ENCODE measurements around the gene NID2.

Gene NID2

GRCh38 chr14:52039124-52039815, 29.6 kb downstream of the NID2 start:
- Histone ChIP-seq H3K4me1 (ENCODE audit: control insufficient read depth, insufficient read depth, low read length) (no peaks in the 10 kb centered on the region), H3K9me3 (ENCODE audit: control insufficient read depth, insufficient read depth, low read length) (no peaks in the 10 kb centered on the region), H3K4me3 (ENCODE audit: low read depth, low read length) (no peak overlapping the region), H3K27me3 (ENCODE audit: control insufficient read depth, insufficient read depth, low read length) (no peaks in the 10 kb centered on the region), H3K36me3 (ENCODE audit: control insufficient read depth, insufficient read depth, low read length) (no peaks in the 10 kb centered on the region), H3K9ac (ENCODE audit: low read depth, low read length) (no peak overlapping the region)

GRCh38 chr14:52033101-52033642, 35.7 kb downstream of the NID2 start:
- Histone ChIP-seq H3K9ac (ENCODE audit: low read depth, low read length) (no peak overlapping the region), H3K9me3 (ENCODE audit: control insufficient read depth, insufficient read depth, low read length) (no peaks in the 10 kb centered on the region), H3K36me3 (ENCODE audit: control insufficient read depth, insufficient read depth, low read length) (no peaks in the 10 kb centered on the region), H3K27me3 (ENCODE audit: control insufficient read depth, insufficient read depth, low read length) (no peaks in the 10 kb centered on the region), H3K4me1 (ENCODE audit: control insufficient read depth, insufficient read depth, low read length) (peaks cover 5% of the 10 kb centered on the region), H3K4me3 (ENCODE audit: low read depth, low read length) (no peak overlapping the region)

- Histone ChIP-seq H3K27me3 (ENCODE audit: control insufficient read depth, insufficient read depth, low read length) (no peaks in the 10 kb centered on the region), H3K9me3 (ENCODE audit: control insufficient read depth, insufficient read depth, low read length) (no peaks in the 10 kb centered on the region), H3K4me3 (ENCODE audit: low read depth, low read length) (no peak overlapping the region), H3K36me3 (ENCODE audit: control insufficient read depth, insufficient read depth, low read length) (no peaks in the 10 kb centered on the region), H3K9ac (ENCODE audit: low read depth, low read length) (no peak overlapping the region), H3K4me1 (ENCODE audit: control insufficient read depth, insufficient read depth, low read length) (peaks cover 5% of the 10 kb centered on the region)
Measured at GRCh38 chr14:52032204-52032801, 36.6 kb downstream of the NID2 start.

GRCh38 chr14:52031781-52032180, 37.1 kb downstream of the NID2 start:
- H3K9ac ChIP-seq (ENCODE audit: low read depth, low read length) = no peak overlapping the region
- peaks cover 5% of the 10 kb centered on the region for H3K4me1 ChIP-seq (ENCODE audit: control insufficient read depth, insufficient read depth, low read length)
- no peaks in the 10 kb centered on the region for H3K36me3 ChIP-seq (ENCODE audit: control insufficient read depth, insufficient read depth, low read length)
- H3K4me3 ChIP-seq (ENCODE audit: low read depth, low read length) = no peak overlapping the region
- no peaks in the 10 kb centered on the region for H3K9me3 ChIP-seq (ENCODE audit: control insufficient read depth, insufficient read depth, low read length)
- no peaks in the 10 kb centered on the region for H3K27me3 ChIP-seq (ENCODE audit: control insufficient read depth, insufficient read depth, low read length)

GRCh38 chr14:52029881-52030280, 39.0 kb downstream of the NID2 start:
- Histone ChIP-seq H3K4me3 (ENCODE audit: low read depth, low read length) (no peak overlapping the region), H3K4me1 (ENCODE audit: control insufficient read depth, insufficient read depth, low read length) (peaks cover 5% of the 10 kb centered on the region), H3K27me3 (ENCODE audit: control insufficient read depth, insufficient read depth, low read length) (no peaks in the 10 kb centered on the region), H3K36me3 (ENCODE audit: control insufficient read depth, insufficient read depth, low read length) (no peaks in the 10 kb centered on the region), H3K9ac (ENCODE audit: low read depth, low read length) (no peak overlapping the region), H3K9me3 (ENCODE audit: control insufficient read depth, insufficient read depth, low read length) (no peaks in the 10 kb centered on the region)

- H3K36me3 ChIP-seq (ENCODE audit: control insufficient read depth, insufficient read depth, low read length) = no peaks in the 10 kb centered on the region
- H3K27me3 ChIP-seq (ENCODE audit: control insufficient read depth, insufficient read depth, low read length) = no peaks in the 10 kb centered on the region
- H3K9me3 ChIP-seq (ENCODE audit: control insufficient read depth, insufficient read depth, low read length) = no peaks in the 10 kb centered on the region
- H3K4me3 ChIP-seq (ENCODE audit: low read depth, low read length) = no peak overlapping the region
- H3K9ac ChIP-seq (ENCODE audit: low read depth, low read length) = no peak overlapping the region
- H3K4me1 ChIP-seq (ENCODE audit: control insufficient read depth, insufficient read depth, low read length) = peaks cover 2% of the 10 kb centered on the region
Measured at GRCh38 chr14:52026901-52027300, 42.0 kb downstream of the NID2 start.

GRCh38 chr14:52026017-52026660, 42.7 kb downstream of the NID2 start:
- Histone ChIP-seq H3K36me3 (ENCODE audit: control insufficient read depth, insufficient read depth, low read length) (no peaks in the 10 kb centered on the region), H3K9me3 (ENCODE audit: control insufficient read depth, insufficient read depth, low read length) (no peaks in the 10 kb centered on the region), H3K4me3 (ENCODE audit: low read depth, low read length) (no peak overlapping the region), H3K9ac (ENCODE audit: low read depth, low read length) (no peak overlapping the region), H3K4me1 (ENCODE audit: control insufficient read depth, insufficient read depth, low read length) (peaks cover 8% of the 10 kb centered on the region), H3K27me3 (ENCODE audit: control insufficient read depth, insufficient read depth, low read length) (no peaks in the 10 kb centered on the region)

- no peak overlapping the region for H3K9ac ChIP-seq (ENCODE audit: low read depth, low read length)
Measured at GRCh38 chr14:52025310-52025709, 43.5 kb downstream of the NID2 start.

GRCh38 chr14:52023518-52023917, 45.3 kb downstream of the NID2 start:
- Histone ChIP-seq H3K9me3 (ENCODE audit: control insufficient read depth, insufficient read depth, low read length) (no peaks in the 10 kb centered on the region), H3K4me3 (ENCODE audit: low read depth, low read length) (no peak overlapping the region), H3K36me3 (ENCODE audit: control insufficient read depth, insufficient read depth, low read length) (no peaks in the 10 kb centered on the region)

More at GRCh38 chr14:52025310-52025709, 43.5 kb downstream of the NID2 start:
- Histone ChIP-seq H3K27me3 (ENCODE audit: control insufficient read depth, insufficient read depth, low read length) (no peaks in the 10 kb centered on the region), H3K4me1 (ENCODE audit: control insufficient read depth, insufficient read depth, low read length) (peaks cover 16% of the 10 kb centered on the region), H3K36me3 (ENCODE audit: control insufficient read depth, insufficient read depth, low read length) (no peaks in the 10 kb centered on the region), H3K4me3 (ENCODE audit: low read depth, low read length) (no peak overlapping the region), H3K9me3 (ENCODE audit: control insufficient read depth, insufficient read depth, low read length) (no peaks in the 10 kb centered on the region)

GRCh38 chr14:52021957-52022600, 46.8 kb downstream of the NID2 start:
- Histone ChIP-seq H3K27me3 (ENCODE audit: control insufficient read depth, insufficient read depth, low read length) (no peaks in the 10 kb centered on the region), H3K9me3 (ENCODE audit: control insufficient read depth, insufficient read depth, low read length) (no peaks in the 10 kb centered on the region), H3K36me3 (ENCODE audit: control insufficient read depth, insufficient read depth, low read length) (no peaks in the 10 kb centered on the region), H3K4me1 (ENCODE audit: control insufficient read depth, insufficient read depth, low read length) (peaks cover 20% of the 10 kb centered on the region), H3K9ac (ENCODE audit: low read depth, low read length) (no peak overlapping the region), H3K4me3 (ENCODE audit: low read depth, low read length) (no peak overlapping the region)

More at GRCh38 chr14:52023518-52023917, 45.3 kb downstream of the NID2 start:
- no peaks in the 10 kb centered on the region for H3K27me3 ChIP-seq (ENCODE audit: control insufficient read depth, insufficient read depth, low read length)
- H3K4me1 ChIP-seq (ENCODE audit: control insufficient read depth, insufficient read depth, low read length) = peaks cover 20% of the 10 kb centered on the region
- no peak overlapping the region for H3K9ac ChIP-seq (ENCODE audit: low read depth, low read length)

GRCh38 chr14:52020866-52021717, 47.8 kb downstream of the NID2 start:
- H3K4me3 ChIP-seq (ENCODE audit: low read depth, low read length) = no peak overlapping the region
- H3K4me1 ChIP-seq (ENCODE audit: control insufficient read depth, insufficient read depth, low read length) = peaks cover 20% of the 10 kb centered on the region
- no peak overlapping the region for H3K9ac ChIP-seq (ENCODE audit: low read depth, low read length)
- no peaks in the 10 kb centered on the region for H3K36me3 ChIP-seq (ENCODE audit: control insufficient read depth, insufficient read depth, low read length)
- H3K9me3 ChIP-seq (ENCODE audit: control insufficient read depth, insufficient read depth, low read length) = no peaks in the 10 kb centered on the region
- no peaks in the 10 kb centered on the region for H3K27me3 ChIP-seq (ENCODE audit: control insufficient read depth, insufficient read depth, low read length)
